Activated CD4-positive, alpha-beta T cell treated with anti-CD3 and anti-CD28 coated beads, Interleukin-2, Interleukin-6, amounts not matched to agents 100 ng/mL and 50 ng/mL, durations not matched to agents 16 hours and 8 hours (primary cell): ENCODE results near the gene XG.
"Not testable (repeated sequence)": the region's sequence is repeated elsewhere in the genome, so short reads cannot be mapped to it uniquely, and the experiment has no call there.

Experiments used
- DNase-seq: peaks from one replicate; pipeline ENCODE4 v3.0.0-alpha.2; 2020

The XG gene

GRCh38 chrX:2751874-2752300 is at the start of gene XG:
TSS of gene XG (plus strand) at chrX:2752040. CDS start at chrX:2752275, 235 bp downstream.
- DNase-seq = not testable (repeated sequence)

- no peak for DNase-seq
Measured at GRCh38 chrX:2703991-2704369, 47.9 kb upstream of the XG start.

- DNase-seq = no peak
Measured at GRCh38 chrX:2705046-2705832, 46.6 kb upstream of the XG start.

- peak; percentile 85 for DNase-seq
Measured at GRCh38 chrX:2707334-2707760, 44.5 kb upstream of the XG start.

GRCh38 chrX:2708021-2708420 is 43.8 kb upstream of the XG start:
- no peak for DNase-seq

GRCh38 chrX:2708592-2709188 is 43.1 kb upstream of the XG start:
- DNase-seq = no peak

- DNase-seq = no peak
Measured at GRCh38 chrX:2709556-2709955, 42.3 kb upstream of the XG start.

- peak; percentile 68 for DNase-seq
Measured at GRCh38 chrX:2710041-2710840, 41.6 kb upstream of the XG start.

- DNase-seq = no peak
Measured at GRCh38 chrX:2711441-2711840, 40.4 kb upstream of the XG start.

- DNase-seq = no peak
Measured at GRCh38 chrX:2712428-2712827, 39.4 kb upstream of the XG start.

- no peak for DNase-seq
Measured at GRCh38 chrX:2712890-2713840, 38.7 kb upstream of the XG start.

- peak; percentile 44 for DNase-seq
Measured at GRCh38 chrX:2714551-2714950, 37.3 kb upstream of the XG start.

GRCh38 chrX:2715066-2715600 is 36.7 kb upstream of the XG start:
- no peak for DNase-seq

- DNase-seq = peak; percentile 48
Measured at GRCh38 chrX:2717312-2717711, 34.5 kb upstream of the XG start.

GRCh38 chrX:2718821-2719220 is 33.0 kb upstream of the XG start:
- DNase-seq = no peak

GRCh38 chrX:2719774-2720447 is 31.9 kb upstream of the XG start:
- DNase-seq = no peak

- no peak for DNase-seq
Measured at GRCh38 chrX:2723286-2723879, 28.5 kb upstream of the XG start.

- DNase-seq = not testable (repeated sequence)
Measured at GRCh38 chrX:2727264-2727663, 24.6 kb upstream of the XG start.

GRCh38 chrX:2732076-2732475 is 19.8 kb upstream of the XG start:
- no peak for DNase-seq

- no peak for DNase-seq
Measured at GRCh38 chrX:2732649-2733048, 19.2 kb upstream of the XG start.

- no peak for DNase-seq
Measured at GRCh38 chrX:2733286-2733685, 18.6 kb upstream of the XG start.
